HAP-1 (cell line): ENCODE results near the gene CFAP161.
"Not testable (repeated sequence)": the region's sequence is repeated elsewhere in the genome, so short reads cannot be mapped to it uniquely, and the experiment has no call there.

Experiments used
- DNase-seq, 2 experiments: peaks; one replicate each; pipeline ENCODE4 v3.0.0-alpha.2; 2016 to 2020; ENCODE audit warnings: low spot score in 2 of 2
- H3K27me3 ChIP-seq: fragments of 250-450 bp; sonication (Bioruptor Pico); 2 replicates; pipeline ENCODE4 v1.5.1; 2020; ENCODE audit warnings: low read depth, mild to moderate bottlenecking, moderate library complexity
- H3K36me3 ChIP-seq: fragments of 250-450 bp; sonication (Bioruptor Pico); replicated peaks from 2 replicates; pipeline ENCODE4 v1.5.1; 2020; ENCODE audit warnings: mild to moderate bottlenecking
- H3K4me1 ChIP-seq: fragments of 250-450 bp; sonication (Bioruptor Pico); 2 replicates; pipeline ENCODE4 v1.5.1; 2020; ENCODE audit warnings: mild to moderate bottlenecking
- H3K4me3 ChIP-seq: fragments of 250-450 bp; sonication (Bioruptor Pico); 2 replicates; pipeline ENCODE4 v1.5.1; 2020; ENCODE audit warnings: mild to moderate bottlenecking, moderate library complexity
- H3K9me3 ChIP-seq: fragments of 250-450 bp; sonication (Bioruptor Pico); 2 replicates; pipeline ENCODE4 v1.5.1; 2020; ENCODE audit warnings: mild to moderate bottlenecking, moderate library complexity
- in situ Hi-C: fragments of 300-500 bp; cut with MboI; formaldehyde crosslinking; loops from 3 replicates; pipeline ENCODE4 v1.14.3; 2020; ENCODE audit warnings: low sequenced_read_pairs, inconsistent platforms, mixed read lengths

CFAP161 gene

GRCh38 chr15:81157195-81157938 lies 23.3 kb downstream of the CFAP161 start:
- no peak overlapping the region for H3K4me3 ChIP-seq
- no peaks in the 10 kb centered on the region for H3K4me1 ChIP-seq
- no peaks in the 10 kb centered on the region for H3K36me3 ChIP-seq
- H3K9me3 ChIP-seq, result no peaks in the 10 kb centered on the region
- H3K27me3 ChIP-seq, result no peaks in the 10 kb centered on the region; the same call in 1 of the 2 replicates
- in situ Hi-C loops, result loop anchor here (5.0 kb wide), 1 partner anchor 110 kb away; no protein-coding TSS in a partner anchor
- DNase-seq, result no peak

- DNase-seq, result no peak
- Histone ChIP-seq H3K4me3 (no peak overlapping the region), H3K36me3 (no peaks in the 10 kb centered on the region), H3K27me3 (no peaks in the 10 kb centered on the region; the same call in 1 of the 2 replicates), H3K9me3 (no peaks in the 10 kb centered on the region), H3K4me1 (no peaks in the 10 kb centered on the region)
- in situ Hi-C loops, result loop anchor here (5.0 kb wide), 1 partner anchor 109 kb away; no protein-coding TSS in a partner anchor
These were observed 23.8 kb downstream of the CFAP161 start for GRCh38 chr15:81157939-81158223.

- H3K9me3 ChIP-seq, H3K4me3 ChIP-seq, H3K4me1 ChIP-seq, H3K36me3 ChIP-seq, DNase-seq, H3K27me3 ChIP-seq: not testable (repeated sequence)
- in situ Hi-C loops, result loop anchor here (5.0 kb wide), 1 partner anchor 109 kb away; no protein-coding TSS in a partner anchor
These were observed 24.5 kb downstream of the CFAP161 start for GRCh38 chr15:81158561-81158960.

GRCh38 chr15:81160312-81161159 lies 26.5 kb downstream of the CFAP161 start:
- no peaks in the 10 kb centered on the region for H3K36me3 ChIP-seq
- DNase-seq, result no peak
- H3K9me3 ChIP-seq, result no peaks in the 10 kb centered on the region
- in situ Hi-C loops, result no loop called here
- no peak overlapping the region for H3K4me3 ChIP-seq
- no peaks in the 10 kb centered on the region for H3K4me1 ChIP-seq
- H3K27me3 ChIP-seq, result no peaks in the 10 kb centered on the region

GRCh38 chr15:81161160-81161673 lies 27.1 kb downstream of the CFAP161 start:
- no peaks in the 10 kb centered on the region for H3K36me3 ChIP-seq
- no peaks in the 10 kb centered on the region for H3K27me3 ChIP-seq
- H3K9me3 ChIP-seq, result no peaks in the 10 kb centered on the region
- H3K4me3 ChIP-seq, result no peak overlapping the region
- in situ Hi-C loops, result no loop called here
- no peak for DNase-seq
- H3K4me1 ChIP-seq, result no peaks in the 10 kb centered on the region

- Histone ChIP-seq H3K36me3 (no peaks in the 10 kb centered on the region), H3K9me3 (no peaks in the 10 kb centered on the region), H3K4me1 (no peaks in the 10 kb centered on the region), H3K27me3 (no peaks in the 10 kb centered on the region), H3K4me3 (no peak overlapping the region)
- in situ Hi-C loops, result no loop called here
- DNase-seq, result no peak
These were observed 27.8 kb downstream of the CFAP161 start for GRCh38 chr15:81161851-81162250.

- H3K4me3 ChIP-seq, result no peak overlapping the region
- in situ Hi-C loops, result no loop called here
- no peaks in the 10 kb centered on the region for H3K9me3 ChIP-seq
- H3K4me1 ChIP-seq, result no peaks in the 10 kb centered on the region
- no peaks in the 10 kb centered on the region for H3K27me3 ChIP-seq
- DNase-seq, result no peak
- no peaks in the 10 kb centered on the region for H3K36me3 ChIP-seq
These were observed 30.1 kb downstream of the CFAP161 start for GRCh38 chr15:81163961-81164800.

GRCh38 chr15:81165535-81165934 lies 31.5 kb downstream of the CFAP161 start:
- DNase-seq, result no peak
- in situ Hi-C loops, result no loop called here
- Histone ChIP-seq H3K4me3 (no peak overlapping the region), H3K36me3 (no peaks in the 10 kb centered on the region), H3K9me3 (no peaks in the 10 kb centered on the region), H3K4me1 (no peaks in the 10 kb centered on the region), H3K27me3 (no peaks in the 10 kb centered on the region)

- H3K36me3 ChIP-seq, result no peaks in the 10 kb centered on the region
- in situ Hi-C loops, result no loop called here
- no peaks in the 10 kb centered on the region for H3K9me3 ChIP-seq
- H3K4me3 ChIP-seq, result no peak overlapping the region
- no peaks in the 10 kb centered on the region for H3K27me3 ChIP-seq
- H3K4me1 ChIP-seq, result no peaks in the 10 kb centered on the region
- DNase-seq, result no peak
These were observed 32.7 kb downstream of the CFAP161 start for GRCh38 chr15:81166636-81167305.

- no peak overlapping the region for H3K4me3 ChIP-seq
- H3K4me1 ChIP-seq, result no peaks in the 10 kb centered on the region
- in situ Hi-C loops, result no loop called here
- no peaks in the 10 kb centered on the region for H3K36me3 ChIP-seq
- no peaks in the 10 kb centered on the region for H3K9me3 ChIP-seq
- no peaks in the 10 kb centered on the region for H3K27me3 ChIP-seq
- no peak for DNase-seq
These were observed 34.1 kb downstream of the CFAP161 start for GRCh38 chr15:81168131-81168526.

- H3K27me3 ChIP-seq, result no peaks in the 10 kb centered on the region
- in situ Hi-C loops, result no loop called here
- DNase-seq, result no peak
These were observed 34.6 kb downstream of the CFAP161 start for GRCh38 chr15:81168644-81169043.

GRCh38 chr15:81170511-81170910 lies 36.4 kb downstream of the CFAP161 start:
- Histone ChIP-seq H3K4me1 (no peaks in the 10 kb centered on the region), H3K9me3 (no peaks in the 10 kb centered on the region), H3K36me3 (no peaks in the 10 kb centered on the region), H3K27me3 (no peaks in the 10 kb centered on the region), H3K4me3 (no peak overlapping the region)
- DNase-seq, result no peak
- in situ Hi-C loops, result no loop called here

More at GRCh38 chr15:81168644-81169043, 34.6 kb downstream of the CFAP161 start:
- Histone ChIP-seq H3K4me3 (no peak overlapping the region), H3K9me3 (no peaks in the 10 kb centered on the region), H3K4me1 (no peaks in the 10 kb centered on the region), H3K36me3 (no peaks in the 10 kb centered on the region)

- no peak overlapping the region for H3K4me3 ChIP-seq
- no peaks in the 10 kb centered on the region for H3K36me3 ChIP-seq
- H3K4me1 ChIP-seq, result no peaks in the 10 kb centered on the region
- no peak for DNase-seq
- no peaks in the 10 kb centered on the region for H3K27me3 ChIP-seq
- in situ Hi-C loops, result no loop called here
- H3K9me3 ChIP-seq, result no peaks in the 10 kb centered on the region
These were observed 37.2 kb downstream of the CFAP161 start for GRCh38 chr15:81171286-81171685.
